Right forelimb (tissue), 1 donor: ENCODE data around the gene TRIM38.
"Not testable (repeated sequence)": the region's sequence is repeated elsewhere in the genome, so short reads cannot be mapped to it uniquely, and the experiment has no call there.

Source experiments
- DNase-seq: peaks from one replicate; pipeline ENCODE4 v3.0.0-alpha.2; 2018

Gene TRIM38, protein sequence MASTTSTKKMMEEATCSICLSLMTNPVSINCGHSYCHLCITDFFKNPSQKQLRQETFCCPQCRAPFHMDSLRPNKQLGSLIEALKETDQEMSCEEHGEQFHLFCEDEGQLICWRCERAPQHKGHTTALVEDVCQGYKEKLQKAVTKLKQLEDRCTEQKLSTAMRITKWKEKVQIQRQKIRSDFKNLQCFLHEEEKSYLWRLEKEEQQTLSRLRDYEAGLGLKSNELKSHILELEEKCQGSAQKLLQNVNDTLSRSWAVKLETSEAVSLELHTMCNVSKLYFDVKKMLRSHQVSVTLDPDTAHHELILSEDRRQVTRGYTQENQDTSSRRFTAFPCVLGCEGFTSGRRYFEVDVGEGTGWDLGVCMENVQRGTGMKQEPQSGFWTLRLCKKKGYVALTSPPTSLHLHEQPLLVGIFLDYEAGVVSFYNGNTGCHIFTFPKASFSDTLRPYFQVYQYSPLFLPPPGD

DNA sequence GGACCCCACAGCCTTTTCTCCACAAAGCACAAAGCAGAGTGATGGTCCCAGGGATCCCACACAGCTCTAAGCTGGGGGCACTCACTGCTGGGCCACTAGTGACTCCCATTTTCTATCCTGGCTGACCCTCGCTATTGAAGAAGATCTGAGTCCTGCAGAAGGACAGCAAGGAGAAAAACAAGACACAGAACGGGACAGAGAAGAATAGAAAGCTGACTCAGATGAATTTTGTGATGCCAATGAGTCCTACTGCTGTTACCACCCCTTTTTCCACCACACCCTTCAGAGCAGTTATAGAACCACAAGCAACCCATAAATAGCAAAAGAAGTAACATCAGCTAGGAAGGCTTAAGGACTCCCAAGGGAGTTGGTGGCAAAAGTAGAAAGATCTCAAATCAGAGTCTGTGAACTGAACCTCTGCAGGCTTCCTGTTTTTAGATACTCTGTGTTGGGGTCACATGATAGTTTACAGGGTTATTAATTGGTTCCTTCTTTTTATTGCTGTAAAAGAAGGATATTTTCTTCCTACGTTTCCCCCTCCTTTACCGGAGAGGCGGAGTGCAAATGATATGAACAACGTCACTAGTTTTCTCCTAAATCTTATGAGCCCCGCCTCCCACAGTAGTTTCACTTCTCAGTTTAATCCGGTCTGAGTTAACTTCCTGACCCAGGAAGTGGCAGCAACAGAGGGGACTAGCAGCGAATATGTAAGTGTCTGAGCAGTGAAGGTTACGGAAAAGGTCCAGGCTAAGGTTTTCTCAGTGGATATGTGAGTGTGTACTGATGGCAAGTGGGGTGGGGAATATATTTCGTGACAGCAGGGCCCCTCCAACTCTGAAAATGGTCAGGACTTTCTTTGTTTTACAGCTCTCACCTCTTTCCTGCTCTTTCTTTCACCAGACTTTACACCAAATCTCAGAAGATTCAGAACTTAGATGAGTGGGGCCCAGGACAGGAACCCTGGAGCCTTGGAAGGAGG, at the start of gene TRIM38:
TRIM38 (plus strand) TSS at position 654 of the 979 bp plus-strand sequence. CDS start 3,721 bp downstream, outside the sequence.
- peak; percentile 75 for DNase-seq

DNA sequence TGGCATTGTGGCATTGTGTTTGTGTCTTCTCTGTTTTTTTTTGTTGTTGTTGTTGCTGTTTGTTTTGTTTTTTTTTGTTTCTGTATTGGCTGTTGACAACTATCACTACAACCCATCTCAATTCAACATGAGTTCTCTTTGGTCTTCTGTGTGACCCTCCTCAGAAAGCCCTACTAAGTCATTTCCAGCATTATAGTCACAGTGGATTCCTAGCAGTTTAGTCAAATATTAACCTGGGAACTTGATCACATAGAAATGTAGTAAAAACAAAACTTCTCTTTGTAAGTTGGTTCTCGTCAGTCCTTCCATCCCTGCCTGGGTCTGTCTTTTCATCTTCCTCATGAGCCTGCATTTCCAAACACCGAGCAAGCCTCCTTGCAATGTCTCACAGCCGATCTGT, 48.9 kb upstream of the TRIM38 start:
- DNase-seq, result no peak

DNA sequence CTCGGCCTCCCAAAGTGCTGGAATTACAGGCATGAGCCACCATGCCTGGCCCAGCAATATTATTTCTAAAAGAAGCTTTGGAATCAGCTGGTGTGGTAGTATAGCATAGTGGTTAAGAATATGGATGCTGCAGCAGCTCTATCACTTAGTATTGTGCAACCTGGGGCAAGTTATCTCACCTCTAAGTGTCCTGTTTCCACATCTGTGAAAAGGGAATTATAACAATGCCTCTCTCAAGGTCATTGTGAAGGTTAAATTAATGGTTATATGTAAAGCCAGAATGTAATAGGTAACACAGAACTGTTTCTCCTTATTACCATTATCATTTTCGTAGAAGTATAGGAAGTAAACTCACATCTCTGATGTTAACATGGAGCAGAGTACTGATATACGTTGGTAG, 46.3 kb upstream of the TRIM38 start:
- no peak for DNase-seq

DNA sequence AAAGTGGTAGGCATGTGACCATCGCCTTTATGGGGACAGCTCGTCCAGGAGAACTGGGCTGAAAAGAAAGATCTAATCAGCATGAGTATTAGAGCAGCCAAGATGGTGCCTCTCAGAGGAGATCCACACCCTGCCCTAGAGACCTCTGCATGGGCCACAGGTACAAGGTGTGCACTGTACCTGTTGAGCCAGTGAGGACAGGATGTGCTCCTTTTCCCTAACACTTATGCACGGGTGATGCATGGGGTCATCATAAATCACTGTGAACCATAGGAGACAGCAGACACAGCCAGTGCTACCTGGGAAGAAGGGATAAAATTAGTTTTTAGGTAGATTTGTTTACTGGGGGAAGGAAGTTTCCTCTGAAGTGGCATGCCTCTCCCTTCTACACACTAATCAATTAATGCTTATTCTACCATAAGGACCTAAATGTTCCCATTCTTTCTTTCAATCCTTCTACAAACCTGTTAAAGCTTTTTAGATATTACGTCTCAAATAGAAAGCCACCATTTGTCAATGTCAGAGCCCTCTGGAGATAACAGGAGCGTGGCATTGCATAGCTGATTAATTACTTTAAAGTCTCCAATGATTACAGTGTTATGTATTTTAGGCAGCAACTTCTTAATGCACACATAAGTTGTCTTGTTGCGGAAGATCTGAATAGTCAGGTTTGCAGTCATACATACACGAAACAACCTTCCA, 45.7 kb upstream of the TRIM38 start:
- no peak for DNase-seq

DNA sequence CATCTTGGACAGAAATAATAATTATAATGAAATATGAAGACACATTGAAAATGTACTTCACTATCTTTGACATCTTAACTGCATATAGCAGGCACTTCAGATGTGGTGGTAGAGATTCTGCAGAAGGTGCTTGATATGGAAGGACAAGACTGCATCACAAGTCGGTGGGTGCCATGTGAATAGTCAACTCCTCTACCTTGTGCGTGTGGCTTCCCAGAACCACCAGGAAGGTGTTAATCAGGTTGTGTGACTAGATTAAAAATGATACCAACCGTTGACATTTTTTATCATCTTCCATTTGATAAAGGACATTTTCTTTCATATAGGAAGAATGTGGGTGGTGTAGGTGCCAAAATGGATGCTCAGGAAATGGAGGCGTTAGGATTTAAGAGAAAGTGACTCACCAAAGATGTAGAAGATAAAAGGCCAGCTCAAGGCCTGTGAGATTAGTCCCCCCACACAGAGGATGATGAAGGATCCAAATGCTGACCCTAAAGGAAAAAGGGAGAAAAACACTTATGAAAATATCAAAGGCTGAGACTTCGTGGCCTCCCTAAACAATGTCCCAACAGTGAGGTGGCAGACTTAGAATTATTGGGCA, 44.4 kb upstream of the TRIM38 start:
- no peak for DNase-seq

DNA sequence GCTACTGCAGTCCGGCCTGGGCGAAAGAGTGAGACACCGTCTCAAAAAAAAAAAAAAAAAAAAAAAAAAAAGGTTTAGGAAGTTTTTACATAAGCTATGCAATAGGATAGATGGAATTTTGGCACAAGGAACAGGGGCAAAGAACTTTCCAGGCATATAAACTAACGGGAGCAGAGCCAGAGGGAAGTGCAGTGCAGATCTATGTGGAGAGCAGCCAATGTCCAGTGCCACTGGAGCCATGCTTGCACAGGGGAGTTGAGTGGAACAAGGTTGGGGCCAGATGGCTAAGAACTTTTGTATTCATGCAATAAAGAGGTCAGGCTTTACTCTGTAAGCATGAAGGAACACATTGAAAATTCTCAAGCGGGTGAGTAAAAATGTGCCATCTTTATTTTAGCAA, 42.9 kb upstream of the TRIM38 start:
- DNase-seq, result no peak

DNA sequence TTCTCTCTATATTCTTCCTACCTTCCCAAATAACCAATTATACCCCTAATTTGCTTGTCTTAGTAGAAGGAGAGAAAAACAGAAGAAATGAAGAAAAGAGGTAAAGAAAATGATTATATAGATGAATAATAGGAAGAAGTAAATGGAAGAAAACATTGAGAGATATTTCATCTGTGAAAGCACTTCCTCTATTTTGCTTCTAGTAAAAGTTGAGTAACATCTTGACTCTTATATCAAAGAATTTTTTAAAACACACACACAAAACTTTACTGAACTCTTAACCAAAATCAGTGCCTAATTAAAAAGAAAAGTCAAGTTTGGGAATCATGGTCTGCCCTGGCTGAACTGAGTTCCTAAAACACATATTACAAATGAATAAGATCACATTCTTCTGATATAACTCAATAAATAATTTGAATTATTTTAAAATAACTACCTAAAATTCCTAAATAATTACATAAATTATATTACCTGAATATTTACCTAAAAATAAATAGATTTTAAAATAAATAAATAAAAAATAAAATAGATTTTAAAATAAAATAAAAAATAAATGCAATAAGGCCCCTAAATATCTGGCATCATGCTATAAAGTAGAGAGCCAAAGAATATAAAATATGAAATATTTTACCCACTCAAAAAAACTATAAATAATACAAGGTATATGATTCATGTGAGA, 40.9 kb upstream of the TRIM38 start:
- DNase-seq, result no peak

DNA sequence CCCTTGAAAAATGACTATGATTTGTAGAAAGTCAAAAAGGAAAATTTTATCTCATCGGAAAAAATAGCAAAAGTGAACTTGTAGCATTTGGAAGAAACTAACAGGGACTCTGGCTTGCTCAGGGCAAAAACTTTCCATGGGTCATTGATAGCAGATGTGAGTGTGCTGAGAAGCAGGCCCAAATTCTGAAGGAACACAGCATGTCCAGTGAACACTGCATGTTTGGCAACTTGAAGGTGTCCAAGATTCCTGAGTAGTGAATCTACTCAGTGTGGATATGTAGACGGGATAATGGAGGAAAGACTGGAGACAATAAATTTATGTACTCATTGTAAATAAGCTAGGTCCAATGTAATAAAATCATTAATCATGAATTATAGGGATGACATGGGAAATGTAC, 40.3 kb upstream of the TRIM38 start:
- DNase-seq, result no peak

DNA sequence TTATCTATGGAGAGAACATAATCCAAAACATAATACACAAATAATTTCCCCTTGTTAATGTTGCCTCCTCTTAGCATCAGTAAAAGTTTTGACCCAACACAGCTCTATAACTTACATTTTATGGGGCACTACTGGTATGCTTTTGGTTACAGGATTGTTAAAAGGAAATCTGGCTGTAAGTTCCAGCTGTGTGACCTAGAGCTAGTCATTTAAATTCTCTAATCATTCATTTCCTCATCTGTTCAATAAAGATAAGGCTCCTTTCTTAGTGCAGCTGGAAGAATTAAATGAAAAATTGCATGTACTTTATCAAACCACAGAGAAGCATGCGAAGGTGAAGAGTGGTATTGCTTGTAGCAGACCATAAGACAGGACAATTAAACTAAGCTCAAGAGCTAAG, 36.7 kb upstream of the TRIM38 start:
- DNase-seq, result no peak

DNA sequence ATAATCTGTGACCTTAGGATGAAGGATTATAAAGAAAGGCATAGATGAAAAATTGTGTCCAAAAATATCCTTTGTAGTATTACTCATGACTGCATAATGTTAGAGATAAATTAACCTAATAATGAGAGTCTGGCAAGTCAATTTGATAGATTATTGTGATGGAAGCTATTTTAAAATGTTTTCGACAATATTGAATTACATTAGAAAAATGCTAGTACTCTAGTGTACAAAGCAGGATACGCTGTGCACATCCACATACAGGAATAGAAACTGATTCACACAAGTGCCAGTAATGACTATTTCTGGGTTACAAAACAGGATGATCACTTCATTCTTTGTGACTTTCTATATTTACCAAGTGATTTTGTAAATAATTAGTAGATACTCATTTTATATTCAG, 35.4 kb upstream of the TRIM38 start:
- no peak for DNase-seq

DNA sequence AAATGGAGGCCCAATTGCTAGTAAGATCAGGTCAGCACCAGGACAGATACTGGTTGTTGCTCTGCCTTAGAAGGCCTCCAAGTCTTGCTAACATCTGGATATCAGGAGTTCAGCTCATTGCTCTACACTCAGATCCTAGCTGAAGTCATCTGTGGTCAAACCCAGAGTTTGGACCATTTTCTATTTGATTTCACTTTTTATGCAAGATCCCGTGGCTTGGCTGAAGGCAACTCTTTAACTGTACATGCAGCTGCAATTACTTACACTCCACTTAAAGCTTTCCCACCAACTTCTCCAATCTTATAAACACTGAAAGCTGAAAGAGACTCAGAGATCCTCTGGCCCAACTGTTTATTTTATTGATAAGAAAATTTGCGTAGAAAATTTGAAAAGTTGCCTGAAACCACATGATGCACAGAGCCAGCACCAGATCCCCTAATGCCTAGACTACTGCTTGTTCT, 34.8 kb upstream of the TRIM38 start:
- DNase-seq, result no peak

DNA sequence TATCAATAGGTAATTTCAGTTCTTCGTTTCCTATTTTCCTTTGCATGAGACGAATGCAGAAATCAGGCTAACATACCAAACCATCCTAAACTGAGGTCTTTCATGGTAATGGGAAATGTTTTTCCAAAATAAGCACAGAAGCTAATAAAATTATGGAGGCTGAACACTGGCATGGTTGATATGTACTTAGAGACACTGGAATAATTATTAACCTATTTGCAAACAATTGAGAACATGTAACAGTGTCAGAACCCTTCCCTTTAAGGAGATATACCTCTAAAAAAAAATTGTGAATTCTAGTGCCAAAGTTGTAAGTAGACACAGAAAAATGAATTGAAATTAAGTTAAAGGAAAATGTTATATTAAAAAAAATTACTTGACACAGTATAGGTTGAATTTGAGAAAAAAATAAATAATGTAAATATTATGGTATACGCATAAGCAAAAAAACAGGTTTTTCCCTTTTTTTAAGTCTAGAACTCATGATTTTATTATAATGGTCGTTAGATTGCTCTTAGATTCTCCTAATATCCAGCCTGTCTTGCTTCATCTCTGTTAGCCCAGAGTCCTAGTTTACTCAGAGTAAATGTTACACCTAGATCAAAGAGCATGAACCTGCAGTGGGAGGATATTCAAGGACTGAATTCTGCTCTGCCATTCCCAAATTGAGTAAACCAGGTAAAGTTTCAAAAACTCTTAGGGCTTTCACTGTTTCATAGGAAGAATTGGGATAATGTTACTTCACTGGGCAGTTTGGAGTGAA, 33.9 kb upstream of the TRIM38 start:
- DNase-seq, result no peak

DNA sequence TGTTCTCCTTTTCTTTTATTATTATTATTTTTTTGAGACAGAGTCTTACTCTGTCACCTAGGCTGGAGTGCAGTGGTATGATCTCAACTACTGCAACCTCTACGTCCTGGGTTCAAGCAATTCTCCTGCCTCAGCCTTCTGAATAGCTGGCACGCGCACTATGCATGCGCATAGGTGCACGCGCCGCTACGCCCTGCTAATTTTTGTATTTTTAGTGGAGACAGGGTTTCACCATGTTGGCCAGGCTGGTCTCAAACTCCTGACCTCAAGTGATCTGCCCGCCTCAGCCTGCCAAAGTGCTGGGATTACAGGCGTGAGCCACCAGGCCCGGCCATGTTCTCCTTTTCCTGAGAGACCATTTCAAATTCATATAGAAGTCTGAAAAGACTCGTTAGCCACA, 32.8 kb upstream of the TRIM38 start:
- DNase-seq, result not testable (repeated sequence)

DNA sequence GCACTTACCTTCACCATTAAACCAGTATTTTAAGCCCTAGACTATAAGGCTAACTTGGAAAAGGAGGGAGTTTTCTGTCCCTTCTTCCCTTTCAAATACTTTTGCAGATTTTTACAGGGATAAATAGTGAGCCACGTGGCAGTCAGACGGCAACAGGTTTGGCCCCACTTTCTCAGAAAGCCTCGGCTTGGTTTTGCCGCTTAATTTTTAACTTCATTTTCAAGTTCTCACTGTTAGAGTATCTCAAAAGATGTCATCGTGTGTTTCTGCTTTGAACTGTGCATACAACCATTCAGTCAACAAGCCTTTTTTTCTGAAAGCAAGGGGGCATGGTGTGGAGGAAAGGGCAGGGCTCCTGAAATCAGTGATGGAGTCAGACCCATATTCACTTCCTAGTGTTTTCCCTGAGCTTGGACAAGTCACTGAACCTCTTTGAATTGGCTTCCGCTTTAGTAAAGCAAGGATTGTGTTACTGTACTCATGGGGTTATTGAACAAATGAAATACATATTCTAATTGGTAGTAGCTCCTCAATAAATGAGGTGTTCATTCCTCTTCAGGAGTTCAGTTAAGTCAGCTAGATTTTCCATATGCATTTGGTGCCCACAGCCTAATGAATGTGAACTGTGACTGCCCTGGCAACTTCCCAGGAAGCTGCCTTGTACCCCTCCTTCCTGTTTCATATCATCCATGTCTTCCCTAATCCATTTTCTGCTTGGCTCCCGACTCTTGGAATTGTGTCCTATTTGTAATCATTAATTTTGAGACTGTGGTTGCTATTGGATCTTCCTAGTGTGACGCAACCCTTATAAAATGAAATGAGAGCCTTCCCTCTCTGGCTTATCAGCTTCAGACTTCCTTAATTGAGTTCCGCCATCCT, 31.8 kb upstream of the TRIM38 start, which contains the start of gene SLC17A2:
SLC17A2 (minus strand) TSS at position 160 of the 879 bp plus-strand sequence. CDS start 4,895 bp downstream, outside the sequence.
- DNase-seq, result no peak

DNA sequence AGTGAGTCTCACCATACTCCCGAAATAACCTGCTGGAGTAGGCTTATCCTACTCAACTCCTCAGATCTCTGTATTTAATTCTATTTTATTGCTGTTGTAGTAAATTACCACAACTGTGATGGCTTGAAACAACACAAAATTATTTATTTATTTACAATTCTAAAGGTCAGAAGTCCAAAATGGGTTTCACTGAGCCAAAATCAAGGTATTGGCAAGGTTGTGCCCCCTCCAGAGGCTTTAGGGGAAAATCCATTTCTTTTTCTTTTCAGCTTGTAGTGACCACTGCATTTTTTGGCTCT, 31.2 kb upstream of the TRIM38 start:
- DNase-seq, result no peak

DNA sequence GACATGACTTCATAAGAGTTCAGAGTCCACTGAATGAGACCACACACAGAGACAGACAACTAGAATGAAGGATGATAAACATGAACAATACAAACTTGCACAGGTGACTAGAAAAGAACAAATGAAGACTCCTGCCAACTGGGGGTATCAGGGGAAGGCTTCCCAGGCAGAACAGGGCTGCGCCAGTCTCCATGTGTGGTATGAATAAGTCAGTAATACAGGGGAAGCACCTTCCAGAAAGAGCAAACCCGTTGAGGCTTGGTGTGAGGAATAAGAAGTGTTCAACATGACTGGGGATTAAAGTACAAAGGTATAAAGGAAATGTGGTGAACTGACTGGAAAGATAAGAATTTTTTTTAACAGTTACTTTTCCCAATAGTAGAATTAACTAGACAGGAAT, 28.4 kb upstream of the TRIM38 start:
- no peak for DNase-seq

DNA sequence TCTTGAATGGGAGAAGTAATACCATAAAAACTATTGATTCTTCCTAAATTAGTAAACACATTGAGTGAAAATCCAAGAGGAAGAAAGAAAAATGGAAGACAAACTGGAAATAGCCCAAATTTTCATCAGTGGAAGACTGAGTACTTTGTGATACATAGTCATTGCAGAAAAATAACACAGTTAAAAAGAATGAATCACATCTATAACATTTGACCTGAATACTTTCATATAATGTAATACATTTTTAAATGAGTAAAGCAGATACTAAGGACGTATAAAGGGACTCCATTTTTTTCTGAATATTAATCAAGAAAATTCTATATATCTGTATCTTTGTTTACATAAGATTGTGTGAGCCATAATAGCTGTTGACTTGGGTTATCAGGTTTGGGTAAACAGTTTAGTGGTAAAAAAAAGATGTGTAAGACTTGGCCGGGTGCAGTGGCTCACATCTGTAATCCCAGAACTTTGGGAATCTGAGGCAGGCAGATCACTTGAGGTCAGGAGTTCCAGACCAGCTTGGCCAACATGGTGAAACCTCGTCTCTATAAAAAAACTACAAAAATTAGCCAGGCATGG, 27.8 kb upstream of the TRIM38 start:
- DNase-seq, result no peak

DNA sequence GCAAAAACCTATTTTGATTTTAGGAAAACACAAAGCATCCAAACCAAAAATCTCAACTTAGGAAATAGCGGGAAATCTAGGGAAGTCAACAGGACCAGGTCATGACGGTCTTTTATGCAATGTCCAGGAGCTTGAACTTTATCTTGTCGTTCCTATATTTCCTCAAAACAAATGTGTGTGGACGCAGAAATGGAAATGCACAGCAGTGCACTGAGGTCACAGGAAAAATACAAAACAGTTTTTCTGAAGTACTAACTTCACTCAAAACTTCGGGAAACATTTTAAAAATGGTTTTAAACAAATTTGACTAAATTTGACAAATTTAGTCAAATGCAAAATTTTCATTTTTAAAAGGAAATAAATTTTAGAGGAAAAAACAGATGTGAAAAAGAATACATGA, 26.6 kb upstream of the TRIM38 start:
- no peak for DNase-seq

DNA sequence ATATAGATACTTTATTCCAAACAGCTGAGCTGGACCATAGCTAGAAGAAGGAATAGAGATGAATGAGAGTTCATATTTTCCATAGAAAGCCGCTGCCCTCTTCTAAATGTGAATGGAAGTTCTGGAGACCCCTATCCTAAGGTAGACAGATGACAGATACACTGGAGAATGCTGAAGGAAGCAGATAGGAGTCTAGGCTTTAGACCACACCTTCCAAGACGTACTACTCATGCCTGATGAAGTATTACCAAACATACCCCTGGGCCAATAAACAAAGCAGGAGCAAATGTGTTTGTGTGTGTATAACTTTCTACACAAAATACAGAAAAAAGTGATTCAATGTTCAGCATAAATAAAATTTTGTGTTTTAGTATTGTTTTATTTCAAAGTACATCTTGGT, 23.0 kb upstream of the TRIM38 start:
- DNase-seq, result no peak
